RWPE1 (cell line): ENCODE measurements around the gene PKD1L1.

Experiments
- CTCF ChIA-PET: fragments of 350-600 bp; sonication (Branson Sonifier 250); formaldehyde crosslinking; extraction: SDS; loops from one replicate; lab custom pipeline; 2021; lab: Yijun Ruan, JAX
- POLR2A ChIA-PET: fragments of 400-600 bp; formaldehyde crosslinking; extraction: SDS; loops from one replicate; lab custom pipeline; 2020; ENCODE audit warnings: antibody characterized with exemption; ENCODE audit not compliant: low non-redundant PET; lab: Yijun Ruan, JAX
- DNase-seq: peaks from one replicate; pipeline ENCODE4 v3.0.0; 2012; ENCODE audit warnings: low spot score
- H3K27ac ChIP-seq: fragments of 450-650 bp; 2 replicates; pipeline ENCODE4 v1.5.1; 2017
- CTCF ChIP-seq: fragments of 450-650 bp; conservative IDR thresholded peaks from 2 replicates; pipeline ENCODE4 v1.5.1; 2017; ENCODE audit warnings: low read depth, mild to moderate bottlenecking

The PKD1L1 gene

GRCh38 chr7:47866120-47866519 is 82.1 kb downstream of the PKD1L1 start:
- ChIA-PET CTCF (interaction anchor here (0.7 kb wide), 1 partner anchor 104 kb away, joined by 4 read pairs; no protein-coding TSS in a partner anchor), POLR2A (no interaction called here)
- H3K27ac ChIP-seq: no peak overlapping the region
- no peak for DNase-seq
- TF ChIP-seq CTCF: no peak

- no peak for DNase-seq
- POLR2A ChIA-PET: no interaction called here
- CTCF ChIA-PET: interaction anchor here (0.6 kb wide), 1 partner anchor 25 kb away, joined by 3 read pairs; no protein-coding TSS in a partner anchor
- TF ChIP-seq CTCF: no peak
- H3K27ac ChIP-seq: no peak overlapping the region
These were observed 95.7 kb downstream of the PKD1L1 start for GRCh38 chr7:47852330-47853245.

GRCh38 chr7:47847207-47847606 is 101.1 kb downstream of the PKD1L1 start:
- POLR2A ChIA-PET: no interaction called here
- no peak for DNase-seq
- TF ChIP-seq CTCF: no peak
- CTCF ChIA-PET: no interaction called here
- no peak overlapping the region for H3K27ac ChIP-seq

- no peak for TF ChIP-seq CTCF
- peak; percentile 59 for DNase-seq
- CTCF ChIA-PET: interaction anchor here (1.2 kb wide), 1 partner anchor 9 kb away, joined by 4 read pairs; no protein-coding TSS in a partner anchor
- H3K27ac ChIP-seq: no peak overlapping the region
- POLR2A ChIA-PET: no interaction called here
These were observed 102.0 kb downstream of the PKD1L1 start for GRCh38 chr7:47846138-47846836.

- DNase-seq: no peak
- POLR2A ChIA-PET: no interaction called here
- CTCF ChIA-PET: interaction anchor here (0.7 kb wide), 1 partner anchor 578 kb away, joined by 4 read pairs; no protein-coding TSS in a partner anchor
- no peak for TF ChIP-seq CTCF
- no peak overlapping the region for H3K27ac ChIP-seq
These were observed 104.0 kb downstream of the PKD1L1 start for GRCh38 chr7:47844311-47844710.

GRCh38 chr7:47843291-47843690 is 105.0 kb downstream of the PKD1L1 start:
- no peak overlapping the region for H3K27ac ChIP-seq
- ChIA-PET POLR2A (no interaction called here), CTCF (no interaction called here)
- no peak for TF ChIP-seq CTCF
- DNase-seq: no peak
